GM12892 (cell line): ENCODE data around the gene GADD45G.

Source experiments
- POLR2A ChIP-seq: IDR thresholded peaks from 2 replicates; pipeline ENCODE4 v1.6.1; 2011; ENCODE audit warnings: low read depth, low read length, control low read depth
- TAF1 ChIP-seq: IDR thresholded peaks from 2 replicates; pipeline ENCODE4 v1.6.1; 2011; ENCODE audit warnings: low read depth, mild to moderate bottlenecking, control low read depth, low read length, borderline replicate concordance

- TF ChIP-seq TAF1 = no peak
- no peak for TF ChIP-seq POLR2A
Measured at GRCh38 chr9:89640801-89641200, 36.0 kb downstream of the GADD45G start.
